Glutamatergic neuron (in vitro differentiated cells): ENCODE measurements around the gene PAPOLB. TPM values are rescaled to one million over a fixed set of nuclear protein-coding genes. Genes with fewer than 3 reads are reported as not detected.

ENCODE experiments used
- DNase-seq: peaks from one replicate; pipeline ENCODE4 v3.0.0; 2022
- H3K27ac Mint-ChIP-seq: one replicate; pipeline ENCODE4 v1.8.0; 2020; ENCODE audit warnings: mild to moderate bottlenecking, mixed read lengths, inconsistent platforms; ENCODE audit not compliant: unreplicated experiment
- H3K27me3 Mint-ChIP-seq: one replicate; pipeline ENCODE4 v1.8.0; 2020; ENCODE audit warnings: mild to moderate bottlenecking, moderate library complexity, mixed read lengths, inconsistent platforms; ENCODE audit not compliant: unreplicated experiment
- H3K36me3 Mint-ChIP-seq: one replicate; pipeline ENCODE4 v1.8.0; 2020; ENCODE audit warnings: mild to moderate bottlenecking, mixed read lengths, inconsistent platforms; ENCODE audit not compliant: unreplicated experiment
- H3K4me1 Mint-ChIP-seq: one replicate; pipeline ENCODE4 v1.8.0; 2020; ENCODE audit warnings: mild to moderate bottlenecking, low read depth, mixed read lengths, inconsistent platforms; ENCODE audit not compliant: unreplicated experiment
- H3K4me3 Mint-ChIP-seq: one replicate; pipeline ENCODE4 v1.8.0; 2020; ENCODE audit warnings: mild to moderate bottlenecking, mixed read lengths, inconsistent platforms; ENCODE audit not compliant: unreplicated experiment
- H3K9me3 Mint-ChIP-seq: one replicate; pipeline ENCODE4 v1.8.0; 2020; ENCODE audit warnings: mild to moderate bottlenecking, moderate library complexity, mixed read lengths, inconsistent platforms; ENCODE audit not compliant: unreplicated experiment
- total RNA-seq: library from RNA; stranded (reverse); fragmentation: NEBNext Ultra II Directional; extraction: Animal tissue kit (Norgen Biotek cat#: 25700); gene quantifications from one replicate; pipeline ENCODE4 v1.2.1, GENCODE V29; 2021; ENCODE audit not compliant: unreplicated experiment
- TF ChIP-seq, protein P1 (sequence below): fragments of 200-600 bp; sonication (generic); IDR thresholded peaks from one replicate; pipeline ENCODE4 v1.5.0; 2021; ENCODE audit not compliant: partially characterized antibody, unreplicated experiment

Gene PAPOLB
- total RNA-seq, 1 donor from 2014 or later: 1.2 TPM

DNA sequence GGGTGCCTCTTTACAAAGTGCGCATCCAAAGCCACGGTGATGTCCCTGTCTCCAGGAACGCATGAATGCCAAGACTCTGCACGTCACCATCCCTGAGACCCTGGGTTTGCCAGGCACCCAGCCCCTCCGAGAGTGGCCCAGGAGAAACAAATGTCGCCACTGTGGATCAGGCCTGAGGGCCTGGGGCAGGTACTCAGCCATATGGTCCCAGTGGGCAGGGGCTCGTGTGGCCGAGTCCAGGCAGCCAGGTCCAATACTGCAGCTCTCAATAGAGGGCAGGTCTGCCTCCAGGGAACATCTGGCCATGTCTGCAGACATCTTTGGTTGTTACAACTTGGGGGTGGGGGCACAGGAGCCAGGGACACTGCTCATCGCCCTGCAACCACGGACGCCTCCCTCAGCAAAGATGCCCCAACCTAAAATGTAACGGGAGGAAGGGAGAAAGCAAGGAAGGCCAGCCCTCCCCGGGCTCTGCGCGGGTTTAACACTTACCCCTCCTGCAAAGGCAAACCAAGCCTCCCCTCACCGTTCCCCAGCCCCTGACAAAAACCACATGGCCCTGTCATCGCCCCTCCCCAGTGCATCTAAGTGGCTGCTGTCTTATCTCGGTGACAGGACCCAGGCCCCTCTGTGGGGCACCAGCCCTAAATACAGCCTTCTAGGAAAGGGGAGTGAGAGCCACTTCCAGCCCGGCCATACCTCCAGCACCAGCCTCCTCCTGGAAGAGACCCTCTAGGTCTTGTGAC is 10.3 kb upstream of the PAPOLB start:
- Mint-ChIP-seq H3K27me3 (peaks cover 3% of the 10 kb centered on the region), H3K36me3 (peaks cover 9% of the 10 kb centered on the region), H3K27ac (no peak overlapping the region), H3K9me3 (peaks cover 4% of the 10 kb centered on the region), H3K4me3 (peak overlapping the region; percentile 43), H3K4me1 (peaks cover 13% of the 10 kb centered on the region)
- DNase-seq: no peak
- TF ChIP-seq, protein P1, sequence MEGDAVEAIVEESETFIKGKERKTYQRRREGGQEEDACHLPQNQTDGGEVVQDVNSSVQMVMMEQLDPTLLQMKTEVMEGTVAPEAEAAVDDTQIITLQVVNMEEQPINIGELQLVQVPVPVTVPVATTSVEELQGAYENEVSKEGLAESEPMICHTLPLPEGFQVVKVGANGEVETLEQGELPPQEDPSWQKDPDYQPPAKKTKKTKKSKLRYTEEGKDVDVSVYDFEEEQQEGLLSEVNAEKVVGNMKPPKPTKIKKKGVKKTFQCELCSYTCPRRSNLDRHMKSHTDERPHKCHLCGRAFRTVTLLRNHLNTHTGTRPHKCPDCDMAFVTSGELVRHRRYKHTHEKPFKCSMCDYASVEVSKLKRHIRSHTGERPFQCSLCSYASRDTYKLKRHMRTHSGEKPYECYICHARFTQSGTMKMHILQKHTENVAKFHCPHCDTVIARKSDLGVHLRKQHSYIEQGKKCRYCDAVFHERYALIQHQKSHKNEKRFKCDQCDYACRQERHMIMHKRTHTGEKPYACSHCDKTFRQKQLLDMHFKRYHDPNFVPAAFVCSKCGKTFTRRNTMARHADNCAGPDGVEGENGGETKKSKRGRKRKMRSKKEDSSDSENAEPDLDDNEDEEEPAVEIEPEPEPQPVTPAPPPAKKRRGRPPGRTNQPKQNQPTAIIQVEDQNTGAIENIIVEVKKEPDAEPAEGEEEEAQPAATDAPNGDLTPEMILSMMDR: no peak

DNA sequence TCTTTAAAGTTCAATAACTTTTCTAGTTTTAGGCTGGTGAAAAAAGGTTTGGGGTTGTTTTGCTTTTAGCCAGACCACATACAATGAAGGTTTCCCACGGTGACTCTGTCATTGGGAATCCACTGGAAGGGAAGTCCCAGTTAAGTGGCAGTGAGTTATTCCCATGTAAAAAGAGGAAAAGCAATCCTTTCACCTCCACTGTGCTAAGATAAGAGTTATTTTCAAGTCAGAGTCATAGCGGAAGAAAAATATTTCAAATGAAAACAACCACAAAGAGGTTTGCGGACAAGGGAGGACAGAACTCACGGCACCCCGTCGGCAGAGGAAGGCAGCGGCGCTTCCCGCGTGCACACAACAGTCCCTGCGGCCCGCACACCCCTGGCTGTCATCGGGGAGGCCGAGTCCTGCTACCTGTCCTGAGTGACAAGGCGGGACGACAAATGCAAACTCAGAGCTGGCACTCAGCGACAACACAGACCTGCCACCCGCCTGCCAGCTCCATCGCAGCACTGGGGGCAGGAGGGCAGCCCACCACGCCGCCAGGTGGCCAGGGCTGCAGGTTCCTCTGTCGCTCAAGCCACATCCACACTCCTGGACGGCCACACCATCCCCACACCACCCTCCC is 9.3 kb upstream of the PAPOLB start:
- DNase-seq: no peak
- Mint-ChIP-seq H3K9me3 (peaks cover 4% of the 10 kb centered on the region), H3K27me3 (peaks cover 3% of the 10 kb centered on the region), H3K27ac (peak overlapping the region; percentile 48), H3K4me3 (no peak overlapping the region), H3K4me1 (peaks cover 13% of the 10 kb centered on the region), H3K36me3 (peaks cover 9% of the 10 kb centered on the region)
- TF ChIP-seq, protein P1: no peak

DNA sequence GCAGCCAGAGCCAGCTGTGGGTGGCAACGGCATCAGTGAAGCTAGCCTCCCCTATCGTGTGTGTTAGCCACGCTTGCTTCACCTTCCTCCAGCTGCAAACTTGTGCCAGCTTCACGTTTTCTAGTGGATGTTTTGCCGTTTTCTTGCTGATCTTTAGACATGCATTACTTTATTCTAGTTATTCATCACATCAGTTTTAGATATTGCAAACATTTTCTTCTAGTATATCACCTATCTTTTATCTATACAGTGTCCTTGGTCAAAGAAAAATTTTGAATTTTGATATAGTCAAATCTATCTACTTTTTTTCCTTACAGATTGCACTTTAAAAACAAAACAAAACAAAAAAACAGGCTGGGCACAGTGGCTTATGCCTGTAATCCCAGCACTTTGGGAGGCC is 6.7 kb upstream of the PAPOLB start:
- TF ChIP-seq, protein P1: no peak
- peaks cover 3% of the 10 kb centered on the region for H3K27me3 Mint-ChIP-seq
- H3K4me1 Mint-ChIP-seq: peaks cover 13% of the 10 kb centered on the region
- peaks cover 7% of the 10 kb centered on the region for H3K9me3 Mint-ChIP-seq
- no peak overlapping the region for H3K4me3 Mint-ChIP-seq
- DNase-seq: no peak
- peaks cover 24% of the 10 kb centered on the region for H3K36me3 Mint-ChIP-seq
- H3K27ac Mint-ChIP-seq: no peak overlapping the region

DNA sequence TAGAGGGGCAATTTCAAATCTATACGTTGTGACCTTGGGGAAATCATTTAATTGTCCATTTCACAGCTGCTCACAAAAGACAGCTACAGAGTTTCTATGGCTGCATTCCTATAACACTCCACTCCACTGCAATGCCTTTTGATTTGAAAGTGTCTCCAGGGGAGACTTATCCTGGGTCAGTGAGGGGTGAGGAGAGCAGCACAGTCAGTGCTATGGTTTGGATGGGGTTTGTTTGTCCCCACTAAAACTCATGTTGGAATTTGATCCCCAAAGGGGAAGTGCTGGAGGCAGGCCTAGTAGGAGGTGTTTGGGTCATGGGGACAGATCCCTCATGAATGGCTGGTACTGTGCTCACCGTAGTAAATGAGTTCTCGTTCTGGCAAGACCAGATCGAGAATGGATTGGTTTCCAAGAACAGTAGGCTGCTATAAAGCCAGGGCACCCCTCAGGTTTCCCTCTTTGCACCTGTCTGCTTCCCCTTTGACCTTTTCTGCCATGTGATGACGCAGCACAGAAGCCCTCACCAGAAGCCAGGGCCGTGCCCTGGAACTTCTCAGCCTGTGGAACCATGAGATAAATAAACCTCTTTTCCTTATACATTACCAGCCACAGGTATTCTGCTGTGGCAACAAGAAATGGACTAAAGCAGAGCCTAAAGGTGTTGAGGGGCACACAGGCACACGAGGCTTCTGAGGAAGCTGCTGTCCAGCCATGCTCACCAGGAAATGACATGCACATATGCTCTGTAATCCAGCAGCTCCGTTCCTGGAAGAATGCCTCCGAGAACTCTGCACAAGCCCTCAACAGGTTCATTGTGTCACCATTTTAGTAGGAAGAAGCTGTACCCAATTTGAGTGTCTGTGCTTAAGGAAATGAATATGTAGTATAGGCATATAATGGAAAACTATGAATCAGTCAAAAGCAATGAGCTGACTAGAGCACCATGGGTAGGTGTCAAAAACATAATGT is 5.0 kb upstream of the PAPOLB start:
- no peak for DNase-seq
- peaks cover 7% of the 10 kb centered on the region for H3K9me3 Mint-ChIP-seq
- no peak overlapping the region for H3K27ac Mint-ChIP-seq
- no peaks in the 10 kb centered on the region for H3K27me3 Mint-ChIP-seq
- H3K36me3 Mint-ChIP-seq: peaks cover 32% of the 10 kb centered on the region
- H3K4me3 Mint-ChIP-seq: no peak overlapping the region
- peaks cover 3% of the 10 kb centered on the region for H3K4me1 Mint-ChIP-seq
- TF ChIP-seq, protein P1: no peak
